ENCODE results near the gene CD96. TPM values are rescaled to one million over a fixed set of nuclear protein-coding genes. Genes with fewer than 3 reads are reported as not detected.

The CD96 gene
- total RNA-seq, 1 donor from 2014 or later: not detected

- no peaks in the 10 kb centered on the region for H3K27me3 Mint-ChIP-seq (ENCODE audit: low read depth)
- H3K4me1 Mint-ChIP-seq: no peaks in the 10 kb centered on the region
- no peak for TF ChIP-seq CTCF (conservative IDR thresholded peaks at IDR 0.05)
- no peaks in the 10 kb centered on the region for H3K36me3 Mint-ChIP-seq (ENCODE audit: low read depth)
- H3K9me3 Mint-ChIP-seq: no peaks in the 10 kb centered on the region
- H3K4me3 Mint-ChIP-seq: no peak overlapping the region
- no peak overlapping the region for H3K27ac Mint-ChIP-seq (ENCODE audit: unreplicated experiment)
- DNase-seq (ENCODE audit: low read depth, low spot score): no peak
Measured at GRCh38 chr3:111598139-111598538, 56.1 kb downstream of the CD96 start.

- TF ChIP-seq CTCF (conservative IDR thresholded peaks at IDR 0.05): no peak
- Mint-ChIP-seq H3K36me3 (ENCODE audit: low read depth) (no peaks in the 10 kb centered on the region), H3K27me3 (ENCODE audit: low read depth) (no peaks in the 10 kb centered on the region), H3K27ac (ENCODE audit: unreplicated experiment) (no peak overlapping the region), H3K9me3 (no peaks in the 10 kb centered on the region), H3K4me1 (no peaks in the 10 kb centered on the region), H3K4me3 (no peak overlapping the region)
- no peak for DNase-seq (ENCODE audit: low read depth, low spot score)
Measured at GRCh38 chr3:111598552-111598951, 56.6 kb downstream of the CD96 start.

- H3K4me3 Mint-ChIP-seq: no peak overlapping the region
Measured at GRCh38 chr3:111601810-111602209, 59.8 kb downstream of the CD96 start.

GRCh38 chr3:111603679-111604078 is 61.7 kb downstream of the CD96 start:
- no peak for TF ChIP-seq CTCF (conservative IDR thresholded peaks at IDR 0.05)
- peaks cover 8% of the 10 kb centered on the region for H3K9me3 Mint-ChIP-seq
- no peak for DNase-seq (ENCODE audit: low read depth, low spot score)
- no peaks in the 10 kb centered on the region for H3K36me3 Mint-ChIP-seq (ENCODE audit: low read depth)
- no peaks in the 10 kb centered on the region for H3K27me3 Mint-ChIP-seq (ENCODE audit: low read depth)
- H3K4me1 Mint-ChIP-seq: no peaks in the 10 kb centered on the region
- H3K4me3 Mint-ChIP-seq: no peak overlapping the region
- H3K27ac Mint-ChIP-seq (ENCODE audit: unreplicated experiment): no peak overlapping the region

More at GRCh38 chr3:111601810-111602209, 59.8 kb downstream of the CD96 start:
- DNase-seq (ENCODE audit: low read depth, low spot score): no peak
- Mint-ChIP-seq H3K9me3 (peaks cover 8% of the 10 kb centered on the region), H3K4me1 (no peaks in the 10 kb centered on the region), H3K27ac (ENCODE audit: unreplicated experiment) (no peak overlapping the region), H3K36me3 (ENCODE audit: low read depth) (no peaks in the 10 kb centered on the region), H3K27me3 (ENCODE audit: low read depth) (no peaks in the 10 kb centered on the region)
- TF ChIP-seq CTCF (conservative IDR thresholded peaks at IDR 0.05): no peak

GRCh38 chr3:111604119-111604518 is 62.1 kb downstream of the CD96 start:
- Mint-ChIP-seq H3K4me3 (no peak overlapping the region), H3K9me3 (peaks cover 8% of the 10 kb centered on the region), H3K4me1 (peaks cover 4% of the 10 kb centered on the region), H3K27me3 (ENCODE audit: low read depth) (no peaks in the 10 kb centered on the region), H3K27ac (ENCODE audit: unreplicated experiment) (no peak overlapping the region), H3K36me3 (ENCODE audit: low read depth) (no peaks in the 10 kb centered on the region)
- DNase-seq (ENCODE audit: low read depth, low spot score): no peak
- TF ChIP-seq CTCF (conservative IDR thresholded peaks at IDR 0.05): no peak

- no peak overlapping the region for H3K4me3 Mint-ChIP-seq
- no peak for DNase-seq (ENCODE audit: low read depth, low spot score)
- no peaks in the 10 kb centered on the region for H3K27me3 Mint-ChIP-seq (ENCODE audit: low read depth)
- peak overlapping the region; percentile 14 for H3K27ac Mint-ChIP-seq (ENCODE audit: unreplicated experiment)
- H3K36me3 Mint-ChIP-seq (ENCODE audit: low read depth): no peaks in the 10 kb centered on the region
- no peak for TF ChIP-seq CTCF (conservative IDR thresholded peaks at IDR 0.05)
- peaks cover 8% of the 10 kb centered on the region for H3K9me3 Mint-ChIP-seq
- peaks cover 4% of the 10 kb centered on the region for H3K4me1 Mint-ChIP-seq
Measured at GRCh38 chr3:111605018-111605417, 63.0 kb downstream of the CD96 start.
